SK-N-SH (cell line): ENCODE results near the gene SEMA3B. TPM values are rescaled to one million over a fixed set of nuclear protein-coding genes. Genes with fewer than 3 reads are reported as not detected.

Source experiments
- CTCF ChIA-PET: fragments of 300-600, 350-600 bp; formaldehyde crosslinking; extraction: SDS; loops from one replicate; lab custom pipeline; 2021; lab: Yijun Ruan, JAX
- POLR2A ChIA-PET: fragments of 350-600 bp; sonication (Branson Sonifier 250); formaldehyde crosslinking; extraction: SDS; loops from one replicate; lab custom pipeline; 2020; ENCODE audit warnings: antibody characterized with exemption, inconsistent platforms; lab: Yijun Ruan, JAX
- DNase-seq: peaks from one replicate; pipeline ENCODE4 v3.0.0; 2012
- H2AFZ ChIP-seq: fragments of 200-600 bp; sonication (generic); 2 replicates; pipeline ENCODE4 v1.8.1; 2016; ENCODE audit warnings: antibody characterized with exemption, mild to moderate bottlenecking, low read depth
- H3F3A ChIP-seq: fragments of 200-600 bp; sonication (generic); replicated peaks from 2 replicates; pipeline ENCODE3; 2016; ENCODE audit warnings: antibody characterized with exemption, mild to moderate bottlenecking; ENCODE audit not compliant: insufficient read depth
- H3K27ac ChIP-seq, 2 experiments: fragments of 200-500 bp in 1 of 2; fragments of 200-600 bp in 1 of 2; sonication (Bioruptor generic) in 1 of 2; sonication (generic), shearing (Covaris generic) in 1 of 2; 2 replicates each; pipeline versions ENCODE4 v1.5.1 to v1.6.1; 2014 to 2016; ENCODE audit warnings: low read depth in 2 of 2, inconsistent platforms in 1 of 2, low read length in 1 of 2, mild to moderate bottlenecking in 1 of 2, mixed read lengths in 1 of 2
- H3K27me3 ChIP-seq: fragments of 200-600 bp; sonication (generic), shearing (Covaris generic); 2 replicates; pipeline ENCODE4 v1.6.1; 2016; ENCODE audit warnings: mixed run types; ENCODE audit not compliant: insufficient read depth
- H3K36me3 ChIP-seq, 2 experiments: fragments of 200-500 bp in 1 of 2; fragments of 200-600 bp in 1 of 2; sonication (Bioruptor generic) in 1 of 2; sonication (generic) in 1 of 2; replicated peaks in 1 of 2; 2 replicates each; pipeline versions ENCODE3 to v1.5.1; 2014 to 2016; ENCODE audit warnings: low read length in 1 of 2, mild to moderate bottlenecking in 1 of 2; ENCODE audit not compliant: insufficient read depth in 2 of 2, control insufficient read depth in 1 of 2
- H3K4me1 ChIP-seq, 2 experiments: fragments of 200-500 bp in 1 of 2; fragments of 200-600 bp in 1 of 2; sonication (Bioruptor generic) in 1 of 2; sonication (generic), shearing (Covaris generic) in 1 of 2; 2 replicates each; pipeline versions ENCODE4 v1.5.1 to v1.6.1; 2014 to 2016; ENCODE audit warnings: low read depth in 1 of 2, low read length in 1 of 2, mixed run types in 1 of 2; ENCODE audit not compliant: insufficient read depth in 2 of 2, control insufficient read depth in 1 of 2
- H3K4me2 ChIP-seq: fragments of 200-600 bp; sonication (generic), shearing (Covaris generic); 2 replicates; pipeline ENCODE4 v1.6.1; 2017; ENCODE audit warnings: mixed run types
- H3K4me3 ChIP-seq, 2 experiments: fragments of 200-500 bp in 1 of 2; fragments of 200-600 bp in 1 of 2; sonication (Bioruptor generic) in 1 of 2; sonication (generic), shearing (Covaris generic) in 1 of 2; 2 replicates each; pipeline versions ENCODE4 v1.5.1 to v1.8.1; 2014 to 2016; ENCODE audit warnings: low read depth in 2 of 2, inconsistent platforms in 1 of 2, low read length in 1 of 2, mild to moderate bottlenecking in 1 of 2, mixed read lengths in 1 of 2, moderate library complexity in 1 of 2
- H3K79me2 ChIP-seq: fragments of 200-600 bp; sonication (generic); 2 replicates; pipeline ENCODE4 v1.8.1; 2017; ENCODE audit warnings: mild to moderate bottlenecking; ENCODE audit not compliant: insufficient read depth
- H3K9ac ChIP-seq: fragments of 200-600 bp; sonication (generic); 2 replicates; pipeline ENCODE4 v1.6.1; 2017; ENCODE audit warnings: mixed run types
- H3K9me2 ChIP-seq: fragments of 200-600 bp; sonication (generic); 2 replicates; pipeline ENCODE4 v1.6.1; 2017; ENCODE audit warnings: mixed run types
- H3K9me3 ChIP-seq: fragments of 200-600 bp; sonication (generic); 2 replicates; pipeline ENCODE4 v1.6.1; 2017; ENCODE audit warnings: mixed run types, mild to moderate bottlenecking, moderate library complexity
- H4K20me1 ChIP-seq: fragments of 200-600 bp; sonication (generic); 2 replicates; pipeline ENCODE4 v1.6.1; 2017; ENCODE audit warnings: mild to moderate bottlenecking, mixed run types; ENCODE audit not compliant: insufficient read depth
- CHD2 ChIP-seq: fragments of 150-350 bp; IDR thresholded peaks from 2 replicates; pipeline ENCODE4 v1.6.1; 2018; ENCODE audit warnings: low read length; ENCODE audit not compliant: partially characterized antibody
- CTCF ChIP-seq: fragments of 200-600 bp; sonication (generic); IDR thresholded peaks from 2 replicates; pipeline ENCODE4 v1.6.1; 2017; ENCODE audit warnings: antibody characterized with exemption, mild to moderate bottlenecking, moderate library complexity
- ELF1 ChIP-seq: IDR thresholded peaks from 2 replicates; pipeline ENCODE4 v1.4.0; 2012
- EP300 ChIP-seq, 2 experiments: IDR thresholded peaks; 2 replicates each; pipeline versions ENCODE4 v1.4.0 to v1.6.1; 2012; ENCODE audit warnings: borderline replicate concordance in 1 of 2, low read depth in 1 of 2, low read length in 1 of 2
- FOSL2 ChIP-seq: IDR thresholded peaks from 2 replicates; pipeline ENCODE4 v1.4.0; 2012; ENCODE audit warnings: low read depth, mild to moderate bottlenecking, moderate library complexity, borderline replicate concordance
- FOXJ3 ChIP-seq: sonication (generic); formaldehyde crosslinking; IDR thresholded peaks from 2 replicates; pipeline ENCODE4 v1.5.1; 2020; ENCODE audit warnings: mild to moderate bottlenecking, missing genetic modification reagents
- FOXM1 ChIP-seq: IDR thresholded peaks from 2 replicates; pipeline ENCODE4 v1.4.0; 2012; ENCODE audit warnings: low read depth, mild to moderate bottlenecking
- JUND ChIP-seq: IDR thresholded peaks from 2 replicates; pipeline ENCODE4 v1.4.0; 2012
- MEF2A ChIP-seq: IDR thresholded peaks from 2 replicates; pipeline ENCODE4 v1.4.0; 2012; ENCODE audit warnings: low read depth, borderline replicate concordance
- MXI1 ChIP-seq: IDR thresholded peaks from 2 replicates; pipeline ENCODE4 v1.6.1; 2012; ENCODE audit warnings: mild to moderate bottlenecking, low read depth, low read length, improper control_type of control experiment
- NRF1 ChIP-seq: IDR thresholded peaks from 2 replicates; pipeline ENCODE4 v1.6.1; 2012; ENCODE audit warnings: low read depth, mild to moderate bottlenecking, low read length
- PBX3 ChIP-seq: IDR thresholded peaks from 2 replicates; pipeline ENCODE4; 2012
- POLR2AphosphoS5 ChIP-seq: IDR thresholded peaks from 2 replicates; pipeline ENCODE4 v1.6.1; 2012; ENCODE audit warnings: low read depth, low read length
- RAD21 ChIP-seq: IDR thresholded peaks from 2 replicates; pipeline ENCODE4 v1.6.1; 2012; ENCODE audit warnings: mild to moderate bottlenecking, low read length
- RFX5 ChIP-seq: IDR thresholded peaks from 2 replicates; pipeline ENCODE4 v1.6.1; 2012; ENCODE audit warnings: mild to moderate bottlenecking, improper control_type of control experiment, low read length
- RXRA ChIP-seq: IDR thresholded peaks from 2 replicates; pipeline ENCODE4 v1.4.0; 2012; ENCODE audit warnings: low read depth, mild to moderate bottlenecking, borderline replicate concordance
- SMC3 ChIP-seq: IDR thresholded peaks from 2 replicates; pipeline ENCODE4 v1.6.1; 2012; ENCODE audit warnings: low read depth, low read length, improper control_type of control experiment
- TAF1 ChIP-seq: IDR thresholded peaks from 2 replicates; pipeline ENCODE4 v1.6.1; 2012; ENCODE audit warnings: low read depth, mild to moderate bottlenecking, low read length, moderate library complexity, borderline replicate concordance
- TCF12 ChIP-seq: IDR thresholded peaks from 2 replicates; pipeline ENCODE4 v1.4.0; 2012
- WGBS: methylation state at CpG from one replicate; pipeline ENCODE4 v1.1.6; 2017; ENCODE audit warnings: low lambda C conversion rate; 5-methylcytosine and 5-hydroxymethylcytosine counted together
- polyA plus RNA-seq, 3 experiments: library from polyadenylated mRNA; depleted of rRNA; stranded (reverse); fragments of >200 nt; gene quantifications; 2 replicates each; pipeline ENCODE4 v1.2.3, GENCODE V29; 2012

Gene SEMA3B
- polyA plus RNA-seq, 1 of the 3 experiments (the other 2 are of a cell fraction): 14.9 TPM

GRCh38 chr3:50229490-50229889, 39.5 kb upstream of the SEMA3B start:
- no peak overlapping the region for H2AFZ ChIP-seq
- no peaks in the 10 kb centered on the region for H3K9me2 ChIP-seq
- WGBS: 97% methylated on average over 3 of the region's 3 CpGs
- H3F3A ChIP-seq: peaks cover 3% of the 10 kb centered on the region
- H3K9me3 ChIP-seq: no peaks in the 10 kb centered on the region
- H3K4me1 ChIP-seq: peaks cover 0 to 9% of the 10 kb centered on the region in 2 experiments; a peak in 1 of 4 replicates
- CTCF ChIA-PET: interaction anchor here (1.1 to 61.6 kb wide), 8 partner anchors 19 to 384 kb away, joined by 3 to 1375 read pairs (median 78); partner anchors contain the start of genes GNAI2, GNAT1, LSMEM2 and SEMA3B
- no peak overlapping the region for H3K9ac ChIP-seq
- no peak overlapping the region for H3K4me3 ChIP-seq
- H3K36me3 ChIP-seq: no peaks in the 10 kb centered on the region
- H3K4me2 ChIP-seq: no peak overlapping the region
- no peaks in the 10 kb centered on the region for H3K79me2 ChIP-seq
- no peaks in the 10 kb centered on the region for H4K20me1 ChIP-seq
- no peak for DNase-seq
- H3K27ac ChIP-seq: no peak overlapping the region
- H3K27me3 ChIP-seq: no peaks in the 10 kb centered on the region; the same call in 1 of the 2 replicates
- POLR2A ChIA-PET: no interaction called here
- TF ChIP-seq ELF1 (no peak), FOXJ3 (CRISPR knock-in tag) (no peak), POLR2AphosphoS5 (no peak), JUND (no peak), CHD2 (no peak), EP300 (IDR thresholded peaks at IDR 0.05; ENCODE audit: borderline replicate concordance in 1 of 2, low read depth in 1 of 2, low read length in 1 of 2) (no peak), SMC3 (no peak), RXRA (no peak), TCF12 (no peak)

- H3K4me1 ChIP-seq: peaks cover 0 to 9% of the 10 kb centered on the region in 2 experiments; a peak in 1 of 4 replicates
- H3K79me2 ChIP-seq: no peaks in the 10 kb centered on the region
- no peaks in the 10 kb centered on the region for H3K27me3 ChIP-seq
- H2AFZ ChIP-seq: no peak overlapping the region
- CTCF ChIA-PET: interaction anchor here (1.1 to 61.6 kb wide), 5 partner anchors 18 to 383 kb away, joined by 3 to 1375 read pairs (median 91); partner anchors contain the start of genes GNAI2, GNAT1 and LSMEM2
- WGBS: 91% methylated on average over 3 of the region's 8 CpGs
- H3K36me3 ChIP-seq: no peaks in the 10 kb centered on the region
- no peak overlapping the region for H3K27ac ChIP-seq
- POLR2A ChIA-PET: interaction anchor here (0.9 kb wide), 1 partner anchor 30 kb away, joined by 4 read pairs; no protein-coding TSS in a partner anchor
- H3F3A ChIP-seq: peaks cover 3% of the 10 kb centered on the region
- no peaks in the 10 kb centered on the region for H3K9me2 ChIP-seq
- no peak overlapping the region for H3K4me3 ChIP-seq
- no peaks in the 10 kb centered on the region for H4K20me1 ChIP-seq
- H3K4me2 ChIP-seq: no peak overlapping the region
- no peak overlapping the region for H3K9ac ChIP-seq
- H3K9me3 ChIP-seq: no peaks in the 10 kb centered on the region
- no peak for TF ChIP-seq FOXM1
- TF ChIP-seq FOSL2: no peak
- TF ChIP-seq RFX5: no peak
- TF ChIP-seq CHD2: no peak
- TF ChIP-seq PBX3: no peak
- TF ChIP-seq MEF2A: no peak
- TF ChIP-seq ELF1: no peak
- TF ChIP-seq TAF1: no peak
- no peak for TF ChIP-seq NRF1
- no peak for TF ChIP-seq POLR2AphosphoS5
- TF ChIP-seq MXI1: no peak
- TF ChIP-seq CTCF: no peak
- no peak for TF ChIP-seq RAD21
- no peak for DNase-seq
Measured at GRCh38 chr3:50230104-50230793, 38.7 kb upstream of the SEMA3B start.
